CD4-positive, alpha-beta T cell treated with Interleukin-21 for 1 hour (primary cell): Measurements from ENCODE around the gene CYP24A1.

Experiments used
- DNase-seq: peaks from one replicate; pipeline ENCODE4 v3.0.0-alpha.2; 2020

Gene CYP24A1

DNA sequence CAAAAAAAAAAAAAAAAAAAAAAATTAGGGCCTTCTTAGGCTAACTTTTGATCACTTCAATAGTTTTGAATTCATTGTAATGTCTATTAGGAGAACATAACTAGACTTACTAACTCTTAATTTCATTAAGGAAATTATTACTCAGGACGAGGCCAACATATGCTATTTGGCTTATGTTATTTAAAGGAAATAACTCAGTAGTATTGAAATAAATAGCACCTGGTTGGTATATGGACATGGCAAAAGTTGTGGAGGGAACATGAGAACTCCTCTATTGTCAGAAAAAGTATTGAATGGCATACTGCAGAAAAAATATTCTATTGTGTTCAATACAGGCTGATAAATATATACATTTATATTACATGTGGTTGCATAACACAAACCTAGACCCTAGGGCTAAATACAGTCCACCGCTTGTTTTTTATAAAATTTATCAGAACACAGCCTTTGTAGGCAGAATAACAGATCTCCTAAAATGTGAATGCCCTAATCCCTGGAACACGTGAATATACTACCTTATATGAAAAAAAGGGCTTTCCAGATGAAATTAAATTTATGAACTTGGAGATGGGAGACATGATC, 18.0 kb downstream of the CYP24A1 start:
- no peak for DNase-seq

DNA sequence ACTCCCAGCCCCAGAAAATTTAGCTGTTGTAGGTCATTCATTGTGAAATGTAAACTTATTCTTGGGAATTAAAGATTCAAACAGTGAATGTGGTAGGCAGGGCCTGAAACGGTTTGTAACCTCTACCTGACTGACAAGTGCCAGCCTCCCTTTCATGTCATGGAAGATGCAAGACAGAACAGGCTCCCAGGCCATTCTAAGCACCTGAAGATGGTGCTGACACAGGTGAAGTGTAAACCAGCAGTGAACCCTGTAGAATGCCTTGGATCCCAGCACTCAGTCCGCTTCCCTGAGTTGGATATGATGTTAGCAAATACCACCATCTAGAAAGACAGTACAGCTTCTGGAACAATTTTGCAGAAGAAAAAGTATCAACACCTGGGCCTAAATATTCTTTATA, 19.3 kb downstream of the CYP24A1 start:
- DNase-seq = no peak

GRCh38 chr20:54153847-54154246, 19.9 kb downstream of the CYP24A1 start:
- no peak for DNase-seq

GRCh38 chr20:54153041-54153327, 20.8 kb downstream of the CYP24A1 start:
- no peak for DNase-seq

DNA sequence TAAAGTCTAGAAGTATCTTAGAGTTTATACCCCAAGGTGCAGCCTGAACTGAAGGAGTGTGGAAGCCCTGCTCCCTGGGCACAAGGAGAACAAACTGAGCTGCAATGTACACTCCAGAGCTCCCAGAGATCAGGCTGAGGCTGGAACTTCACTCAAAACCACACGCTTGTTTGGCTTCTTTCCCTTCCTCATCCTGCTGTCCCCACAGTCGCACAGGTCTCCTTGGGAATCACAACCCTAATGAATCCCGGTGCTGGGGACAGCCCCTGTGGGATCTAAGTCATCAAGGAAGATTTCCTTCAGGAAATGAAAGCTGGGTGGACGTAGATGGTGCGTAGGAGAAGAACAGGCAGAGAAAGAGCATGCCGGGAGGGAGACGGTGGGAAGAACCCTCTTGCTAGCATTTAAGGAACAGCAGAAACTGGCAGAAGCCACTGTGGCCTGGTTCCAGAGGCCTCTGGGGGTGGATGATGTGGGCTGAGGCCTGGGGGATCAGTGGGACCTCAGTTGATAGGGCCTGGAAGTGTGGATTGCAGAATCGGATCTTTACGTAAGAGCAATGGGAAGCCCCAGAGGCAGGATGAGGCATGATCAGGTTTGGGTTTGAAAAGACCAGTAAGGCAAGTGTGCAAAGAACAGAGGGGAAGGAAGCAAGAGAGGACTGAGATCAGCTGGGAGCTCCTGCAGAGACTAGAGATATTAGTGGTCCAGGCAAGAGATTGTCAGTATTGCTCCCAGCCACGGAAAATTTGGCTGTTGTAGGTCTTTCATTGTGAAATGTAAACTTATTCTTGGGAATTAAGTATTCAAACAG, 21.4 kb downstream of the CYP24A1 start:
- DNase-seq = no peak

DNA sequence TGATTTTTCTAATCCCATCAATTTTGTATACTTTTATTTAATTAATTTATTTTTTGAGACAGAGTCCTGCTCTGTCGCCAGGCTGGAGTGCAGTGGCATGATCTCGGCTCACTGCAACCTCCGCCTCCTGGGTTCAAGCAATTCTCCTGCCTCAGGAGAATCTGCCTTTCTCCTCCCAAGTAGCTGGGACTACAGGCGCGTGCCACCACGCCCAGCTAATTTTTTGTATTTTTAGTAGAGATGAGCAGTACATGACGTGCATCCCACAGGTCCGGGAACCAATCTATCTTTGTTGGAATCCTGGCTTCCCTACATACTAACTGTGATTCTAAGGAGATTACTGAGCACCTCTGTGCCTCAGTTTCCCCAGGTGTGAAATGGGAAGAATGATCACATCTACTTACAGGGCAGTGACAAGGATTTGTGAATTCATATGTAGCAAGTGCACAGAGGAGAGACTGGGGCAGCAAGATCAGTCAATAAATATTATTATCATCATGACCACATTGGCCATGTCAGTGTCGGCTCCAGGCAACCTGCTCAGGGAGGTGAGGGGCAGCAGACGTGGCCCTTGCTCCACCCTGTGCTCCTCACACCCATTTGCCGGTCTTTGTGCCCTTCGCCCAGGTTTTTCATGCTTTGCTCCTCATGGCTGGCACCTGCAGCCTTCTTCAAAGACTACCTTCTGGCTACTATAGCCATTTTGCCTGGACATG, 22.1 kb downstream of the CYP24A1 start:
- no peak for DNase-seq

GRCh38 chr20:54151075-54151439, 22.7 kb downstream of the CYP24A1 start:
- DNase-seq = no peak

GRCh38 chr20:54149765-54150264, 24.0 kb downstream of the CYP24A1 start:
- no peak for DNase-seq

DNA sequence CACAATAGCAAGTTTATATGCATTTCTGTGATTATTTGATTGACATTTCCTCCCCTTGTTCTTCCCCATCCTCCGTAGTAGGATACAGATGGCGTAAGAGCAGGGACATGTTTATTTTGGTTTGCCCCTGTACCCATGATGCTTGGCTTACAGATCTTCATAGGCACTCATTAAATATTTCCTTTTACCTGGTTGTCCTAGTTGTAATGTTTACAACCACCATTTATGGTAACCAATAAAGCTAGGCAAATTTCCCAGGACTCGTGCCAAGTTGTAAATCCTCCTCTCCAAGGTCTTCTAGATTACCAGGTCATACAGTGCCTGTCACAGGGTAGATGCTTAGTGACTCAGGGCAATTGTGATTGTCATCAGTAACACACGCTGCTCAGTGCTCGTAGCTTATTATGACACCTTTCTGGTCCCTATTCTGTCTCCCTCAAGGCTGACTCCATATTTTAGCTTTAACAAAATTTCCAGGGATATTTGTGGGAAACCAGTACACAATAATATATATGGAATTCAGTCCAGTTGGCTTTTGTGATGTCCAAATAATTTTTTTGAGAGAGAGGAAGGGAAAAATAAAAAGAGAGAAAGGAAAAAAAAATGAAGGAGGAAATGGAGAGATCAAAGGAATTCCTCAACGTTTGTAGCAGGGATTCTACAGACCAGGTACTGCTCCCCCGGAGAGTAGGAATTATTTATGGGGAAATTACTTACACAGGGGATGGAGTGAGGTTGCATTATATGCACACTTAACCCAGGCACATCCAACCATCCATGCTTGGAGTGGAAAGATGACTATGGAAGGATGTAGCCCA, 24.6 kb downstream of the CYP24A1 start:
- no peak for DNase-seq

DNA sequence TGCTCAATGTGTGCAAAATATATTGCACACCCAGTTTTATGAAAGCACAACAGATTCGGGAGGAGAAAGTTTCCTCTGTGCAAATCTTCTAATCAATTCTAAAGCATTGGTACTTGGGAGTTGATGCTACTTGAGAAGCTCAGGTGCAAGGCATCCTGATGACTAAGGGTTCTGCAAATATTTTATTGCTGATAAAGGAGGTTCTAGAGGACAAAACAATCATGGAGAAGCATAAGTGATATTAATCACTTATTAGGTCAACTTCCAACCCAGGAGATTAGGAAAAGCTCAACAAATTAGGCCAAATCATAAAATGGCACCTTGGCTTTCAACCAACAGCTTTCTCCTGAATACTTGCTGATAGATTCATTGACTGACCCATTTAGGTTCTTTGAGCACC, 27.1 kb downstream of the CYP24A1 start:
- DNase-seq = no peak

GRCh38 chr20:54144847-54145414, 28.9 kb downstream of the CYP24A1 start:
- DNase-seq = no peak

GRCh38 chr20:54140927-54141566, 32.7 kb downstream of the CYP24A1 start:
- no peak for DNase-seq

- no peak for DNase-seq
Observed at GRCh38 chr20:54140486-54140885, 33.3 kb downstream of the CYP24A1 start.

- DNase-seq = no peak
Observed at GRCh38 chr20:54140067-54140466, 33.7 kb downstream of the CYP24A1 start.

DNA sequence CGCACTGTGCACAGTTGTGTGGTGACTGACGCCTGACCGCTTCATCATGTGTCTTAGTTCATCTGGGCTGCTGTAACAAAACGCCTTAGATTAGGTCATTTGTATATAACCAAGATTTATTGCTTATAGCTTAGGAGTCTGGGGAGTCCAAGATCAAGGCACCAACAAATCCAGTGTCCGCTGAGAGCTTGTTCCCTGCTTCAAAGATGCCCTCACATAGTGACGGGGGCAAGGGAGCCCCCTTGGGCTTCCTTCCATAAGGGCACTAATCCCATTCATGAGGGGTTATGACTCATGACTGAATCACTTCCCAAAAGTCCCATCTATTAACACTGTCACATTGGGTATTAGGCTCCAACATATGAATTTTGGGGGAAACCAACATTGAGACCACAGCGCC, 34.6 kb downstream of the CYP24A1 start:
- no peak for DNase-seq

- no peak for DNase-seq
Observed at GRCh38 chr20:54138427-54138826, 35.4 kb downstream of the CYP24A1 start.

GRCh38 chr20:54137115-54137514, 36.7 kb downstream of the CYP24A1 start:
- no peak for DNase-seq

- DNase-seq = no peak
Observed at GRCh38 chr20:54134445-54135220, 39.2 kb downstream of the CYP24A1 start.

DNA sequence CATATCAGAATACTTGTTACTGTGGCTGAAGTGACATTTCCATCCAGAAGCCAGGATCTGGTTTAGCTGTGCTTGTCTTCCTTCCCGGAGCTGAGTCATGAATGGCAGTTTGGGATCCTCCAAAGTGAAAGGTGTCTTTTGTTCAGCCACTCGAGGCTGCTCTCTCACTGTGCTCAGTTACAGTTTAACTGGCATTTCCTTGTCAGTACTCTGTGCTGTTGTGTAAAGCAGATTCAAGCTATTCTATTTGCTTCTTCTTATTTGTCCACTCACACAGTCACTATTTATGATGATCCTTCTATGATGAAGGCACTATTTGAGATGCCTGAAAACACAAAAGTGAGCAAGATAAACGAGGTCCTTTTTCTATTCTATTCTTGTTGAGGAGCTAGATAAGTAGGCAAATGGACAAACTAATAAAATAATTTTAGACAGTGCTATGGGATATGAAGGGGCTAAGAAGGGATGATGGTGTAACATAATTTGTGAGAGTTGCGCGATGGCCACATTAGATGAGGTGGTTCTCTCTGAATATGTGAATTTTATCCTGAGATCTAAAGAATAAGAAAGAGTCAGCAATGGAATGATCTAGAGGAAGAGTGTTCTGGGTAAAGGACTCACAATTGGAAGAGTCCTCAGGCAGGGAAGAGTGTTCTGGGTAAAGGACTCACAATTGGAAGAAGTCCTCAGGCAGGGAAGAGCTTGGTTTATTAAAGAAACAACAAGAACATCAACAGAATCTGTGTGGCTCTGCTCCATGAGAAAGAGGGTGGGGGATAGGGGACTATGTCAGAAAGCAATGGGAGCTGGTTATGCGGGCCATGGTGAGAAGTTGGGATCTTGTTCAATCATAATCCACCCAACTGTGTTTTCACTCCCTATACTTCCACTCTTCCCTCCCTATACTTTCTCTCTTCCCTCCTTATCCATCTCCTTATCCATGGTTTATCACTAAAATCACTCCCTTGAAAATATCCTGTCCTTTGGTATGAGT, 40.1 kb downstream of the CYP24A1 start:
- DNase-seq = no peak
